HepG2 (cell line): ENCODE data around the gene CPSF4. TPM values are rescaled to one million over a fixed set of nuclear protein-coding genes. Genes with fewer than 3 reads are reported as not detected.

Experiments used
- AGO2 ChIP-seq: fragments of 200-400 bp; formaldehyde crosslinking; optimal IDR thresholded peaks from 2 replicates; pipeline ENCODE3; 2017; ENCODE audit warnings: mild to moderate bottlenecking, low read depth, low read length, moderate library complexity
- ASH2L ChIP-seq: fragments of 300-600, 200-600 bp; sonication (generic); IDR thresholded peaks from 2 replicates; pipeline ENCODE4 v1.7.0; 2017; ENCODE audit warnings: low read depth, mild to moderate bottlenecking, moderate library complexity, mixed read lengths, low read length; ENCODE audit not compliant: insufficient read length
- GABPB1 ChIP-seq: IDR thresholded peaks from 2 replicates; pipeline ENCODE4 v1.6.1; 2016; ENCODE audit warnings: mild to moderate bottlenecking, missing genetic modification reagents, moderate library complexity, missing compliant biosample characterization
- KDM5A ChIP-seq: fragments of 200-600 bp; sonication (generic); IDR thresholded peaks from 2 replicates; pipeline ENCODE4 v1.7.0; 2018; ENCODE audit warnings: antibody characterized with exemption, mild to moderate bottlenecking, low read length, borderline replicate concordance
- RXRB ChIP-seq: IDR thresholded peaks from 2 replicates; pipeline ENCODE4 v1.6.1; 2016; ENCODE audit warnings: borderline replicate concordance, missing genetic modification reagents, missing compliant biosample characterization
- TBP ChIP-seq: sonication (generic); formaldehyde crosslinking; IDR thresholded peaks from 2 replicates; pipeline ENCODE4 v1.5.0; 2020; ENCODE audit warnings: missing genetic modification reagents
- TBX2 ChIP-seq: sonication (generic); formaldehyde crosslinking; IDR thresholded peaks from 2 replicates; pipeline ENCODE4 v1.5.0; 2020; ENCODE audit warnings: missing genetic modification reagents, mild to moderate bottlenecking, borderline replicate concordance
- ZBTB8A ChIP-seq: sonication (generic); formaldehyde crosslinking; IDR thresholded peaks from 2 replicates; pipeline ENCODE4 v1.4.0; 2020; ENCODE audit warnings: mild to moderate bottlenecking, low read depth, missing genetic modification reagents, borderline replicate concordance
- ZNF207 ChIP-seq: fragments of 450-650 bp; IDR thresholded peaks from 2 replicates; pipeline ENCODE4 v1.6.1; 2016; ENCODE audit warnings: antibody characterized with exemption, borderline replicate concordance
- ZNF24 ChIP-seq: fragments of 450-650 bp; IDR thresholded peaks from 2 replicates; pipeline ENCODE4 v1.6.1; 2017; ENCODE audit warnings: antibody characterized with exemption, mild to moderate bottlenecking
- ZNF317 ChIP-seq: sonication (generic); formaldehyde crosslinking; IDR thresholded peaks from 2 replicates; pipeline ENCODE4 v1.5.0; 2020; ENCODE audit warnings: mild to moderate bottlenecking, missing genetic modification reagents
- ZNF367 ChIP-seq: sonication (generic); formaldehyde crosslinking; IDR thresholded peaks from 2 replicates; pipeline ENCODE4 v1.4.0; 2020; ENCODE audit warnings: missing genetic modification reagents, borderline replicate concordance
- ZNF605 ChIP-seq: sonication (generic); formaldehyde crosslinking; IDR thresholded peaks from 2 replicates; pipeline ENCODE4 v1.8.0; 2022; ENCODE audit warnings: mild to moderate bottlenecking, missing genetic modification reagents
- ZNF782 ChIP-seq: sonication (generic); formaldehyde crosslinking; IDR thresholded peaks from 2 replicates; pipeline ENCODE4 v1.4.0; 2020; ENCODE audit warnings: missing genetic modification reagents, mild to moderate bottlenecking, borderline replicate concordance
- ZNF788 ChIP-seq: sonication (generic); formaldehyde crosslinking; IDR thresholded peaks from 2 replicates; pipeline ENCODE4 v1.5.0; 2020; ENCODE audit warnings: mild to moderate bottlenecking, missing genetic modification reagents, borderline replicate concordance
- ZZZ3 ChIP-seq: sonication (generic); formaldehyde crosslinking; IDR thresholded peaks from 2 replicates; pipeline ENCODE4 v1.4.0; 2020; ENCODE audit warnings: missing genetic modification reagents, mild to moderate bottlenecking, borderline replicate concordance
- polyA plus RNA-seq, 8 experiments: library from polyadenylated mRNA; depleted of rRNA in 3 of 8; stranded (reverse) in 7 of 8; unstranded in 1 of 8; fragments of >200 nt; fragmentation: Illumina TruSeq in 4 of 8; extraction: Trizol in 4 of 8; gene quantifications; 2 replicates each; pipeline versions ENCODE4 v1.2.1 to v1.2.3, GENCODE V29; 2011 to 2016; ENCODE audit warnings: low read depth in 4 of 8, missing spikeins in 1 of 8, mixed read lengths in 1 of 8; ENCODE audit not compliant: insufficient read depth in 1 of 8
- total RNA-seq, 5 experiments: library from RNA; depleted of rRNA; stranded (reverse); fragments of >200 nt; fragmentation: Illumina TruSeq; extraction: Trizol; gene quantifications; 2 replicates each; pipeline ENCODE4 v1.2.3, GENCODE V29; 2016; ENCODE audit warnings: low read depth in 1 of 5
- TF ChIP-seq, protein P1 (sequence below): sonication (generic); formaldehyde crosslinking; IDR thresholded peaks from 2 replicates; pipeline ENCODE4 v1.4.0; 2020; ENCODE audit warnings: missing genetic modification reagents, low read depth, mild to moderate bottlenecking, borderline replicate concordance
- TF ChIP-seq, protein P2 (sequence below): sonication (generic); formaldehyde crosslinking; IDR thresholded peaks from 2 replicates; pipeline ENCODE4 v1.4.0; 2020; ENCODE audit warnings: missing genetic modification reagents
- TF ChIP-seq, protein P3 (sequence below): IDR thresholded peaks from 2 replicates; pipeline ENCODE4 v1.6.1; 2016
- TF ChIP-seq, protein P4 (sequence below): IDR thresholded peaks from 2 replicates; pipeline ENCODE4 v1.6.1; 2012; ENCODE audit warnings: low read depth, low read length, improper control_type of control experiment
- TF ChIP-seq, protein P5 (sequence below), 2 experiments: fragments of 450-650 bp in 1 of 2; sonication (generic) in 1 of 2; formaldehyde crosslinking; IDR thresholded peaks; 2 replicates each; pipeline versions ENCODE4 v1.5.0 to v1.8.0; 2020 to 2022; ENCODE audit warnings: mild to moderate bottlenecking in 1 of 2, missing genetic modification reagents in 1 of 2

Gene CPSF4
- total and polyA plus RNA-seq, 2 of the 13 experiments (the other 11 are each of a cell fraction or from before 2014, with no cell fraction given) = 34.1 to 49.6 TPM

DNA sequence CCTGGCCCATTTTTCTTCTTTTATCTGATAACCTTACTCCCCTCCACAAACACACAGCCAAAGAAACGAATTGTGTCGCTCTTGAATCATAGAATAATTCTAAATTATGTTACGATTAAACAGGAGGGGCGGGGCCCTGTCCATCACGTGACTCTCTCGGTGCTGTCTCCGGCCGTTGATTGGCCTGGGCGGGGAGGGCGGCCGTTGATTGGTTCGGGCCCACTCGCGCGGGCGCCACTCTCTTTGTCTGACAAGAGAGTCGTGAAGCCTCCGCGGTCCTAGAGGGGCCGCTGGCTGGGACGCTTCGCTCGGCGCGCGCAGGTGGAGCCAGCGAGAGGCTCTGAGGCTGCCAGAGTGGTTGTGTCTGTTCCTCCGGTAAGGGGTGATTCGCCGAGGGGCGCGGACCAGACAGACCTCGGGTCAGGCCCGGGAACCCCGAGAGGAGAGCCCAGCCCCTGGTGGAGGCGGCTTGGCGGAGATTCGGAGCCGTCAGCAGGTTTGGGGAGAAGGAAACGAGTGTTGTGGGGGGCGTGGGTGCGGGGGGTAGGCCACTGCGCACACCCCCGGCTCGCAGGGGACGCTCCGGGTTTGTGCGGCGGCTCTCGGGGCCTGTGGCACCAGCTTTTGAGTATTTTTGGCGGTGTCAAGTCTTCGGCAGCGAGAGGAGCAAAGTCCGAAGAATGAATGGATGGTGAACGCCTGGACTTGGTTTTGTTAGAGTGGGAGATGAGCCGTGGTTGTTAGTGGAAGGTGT, 34.0 kb downstream of the CPSF4 start, which contains the start of gene ZNF789 (continued):
- TF ChIP-seq RXRB (CRISPR knock-in tag) (peak; percentile 32; the same call in 1 of the 2 replicates), AGO2 (peak; percentile 69), TBX2 (CRISPR knock-in tag) (peak; percentile 57), ZNF317 (peak; percentile 73; the same call in 1 of the 2 replicates), ZNF367 (CRISPR knock-in tag) (no peak), ZNF605 (CRISPR knock-in tag) (peak; percentile 55; the same call in 1 of the 2 replicates), ZNF207 (peak; percentile 71; the same call in 1 of the 2 replicates), KDM5A (peak; percentile 84), ZZZ3 (peak; percentile 49; the same call in 1 of the 2 replicates), ZNF782 (CRISPR knock-in tag) (0 out of 2 replicates have a peak, but pooled peaks have one; percentile 59), TBP (CRISPR knock-in tag) (no peak), ASH2L (peak; percentile 83), ZNF788 (CRISPR knock-in tag) (peak; percentile 74; the same call in 1 of the 2 replicates), GABPB1 (CRISPR knock-in tag) (peak; percentile 85), ZBTB8A (CRISPR knock-in tag) (no peak), ZNF24 (no peak)
- TF ChIP-seq, protein P1, sequence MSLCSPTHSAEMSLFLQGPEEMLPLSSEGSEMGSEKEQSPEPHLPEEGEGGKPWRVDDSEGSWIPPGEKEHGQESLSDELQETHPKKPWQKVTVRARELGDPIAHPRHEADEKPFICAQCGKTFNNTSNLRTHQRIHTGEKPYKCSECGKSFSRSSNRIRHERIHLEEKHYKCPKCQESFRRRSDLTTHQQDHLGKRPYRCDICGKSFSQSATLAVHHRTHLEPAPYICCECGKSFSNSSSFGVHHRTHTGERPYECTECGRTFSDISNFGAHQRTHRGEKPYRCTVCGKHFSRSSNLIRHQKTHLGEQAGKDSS (CRISPR knock-in tag) = 0 out of 2 replicates have a peak, but pooled peaks have one; percentile 51
- TF ChIP-seq, protein P2, sequence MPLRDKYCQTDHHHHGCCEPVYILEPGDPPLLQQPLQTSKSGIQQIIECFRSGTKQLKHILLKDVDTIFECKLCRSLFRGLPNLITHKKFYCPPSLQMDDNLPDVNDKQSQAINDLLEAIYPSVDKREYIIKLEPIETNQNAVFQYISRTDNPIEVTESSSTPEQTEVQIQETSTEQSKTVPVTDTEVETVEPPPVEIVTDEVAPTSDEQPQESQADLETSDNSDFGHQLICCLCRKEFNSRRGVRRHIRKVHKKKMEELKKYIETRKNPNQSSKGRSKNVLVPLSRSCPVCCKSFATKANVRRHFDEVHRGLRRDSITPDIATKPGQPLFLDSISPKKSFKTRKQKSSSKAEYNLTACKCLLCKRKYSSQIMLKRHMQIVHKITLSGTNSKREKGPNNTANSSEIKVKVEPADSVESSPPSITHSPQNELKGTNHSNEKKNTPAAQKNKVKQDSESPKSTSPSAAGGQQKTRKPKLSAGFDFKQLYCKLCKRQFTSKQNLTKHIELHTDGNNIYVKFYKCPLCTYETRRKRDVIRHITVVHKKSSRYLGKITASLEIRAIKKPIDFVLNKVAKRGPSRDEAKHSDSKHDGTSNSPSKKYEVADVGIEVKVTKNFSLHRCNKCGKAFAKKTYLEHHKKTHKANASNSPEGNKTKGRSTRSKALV = 0 out of 2 replicates have a peak, but pooled peaks have one; percentile 20
- TF ChIP-seq, protein P3, sequence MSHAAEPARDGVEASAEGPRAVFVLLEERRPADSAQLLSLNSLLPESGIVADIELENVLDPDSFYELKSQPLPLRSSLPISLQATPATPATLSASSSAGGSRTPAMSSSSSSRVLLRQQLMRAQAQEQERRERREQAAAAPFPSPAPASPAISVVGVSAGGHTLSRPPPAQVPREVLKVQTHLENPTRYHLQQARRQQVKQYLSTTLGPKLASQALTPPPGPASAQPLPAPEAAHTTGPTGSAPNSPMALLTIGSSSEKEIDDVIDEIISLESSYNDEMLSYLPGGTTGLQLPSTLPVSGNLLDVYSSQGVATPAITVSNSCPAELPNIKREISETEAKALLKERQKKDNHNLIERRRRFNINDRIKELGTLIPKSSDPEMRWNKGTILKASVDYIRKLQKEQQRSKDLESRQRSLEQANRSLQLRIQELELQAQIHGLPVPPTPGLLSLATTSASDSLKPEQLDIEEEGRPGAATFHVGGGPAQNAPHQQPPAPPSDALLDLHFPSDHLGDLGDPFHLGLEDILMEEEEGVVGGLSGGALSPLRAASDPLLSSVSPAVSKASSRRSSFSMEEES (CRISPR knock-in tag) = peak; percentile 45; the same call in 1 of the 2 replicates
- TF ChIP-seq, protein P4, sequence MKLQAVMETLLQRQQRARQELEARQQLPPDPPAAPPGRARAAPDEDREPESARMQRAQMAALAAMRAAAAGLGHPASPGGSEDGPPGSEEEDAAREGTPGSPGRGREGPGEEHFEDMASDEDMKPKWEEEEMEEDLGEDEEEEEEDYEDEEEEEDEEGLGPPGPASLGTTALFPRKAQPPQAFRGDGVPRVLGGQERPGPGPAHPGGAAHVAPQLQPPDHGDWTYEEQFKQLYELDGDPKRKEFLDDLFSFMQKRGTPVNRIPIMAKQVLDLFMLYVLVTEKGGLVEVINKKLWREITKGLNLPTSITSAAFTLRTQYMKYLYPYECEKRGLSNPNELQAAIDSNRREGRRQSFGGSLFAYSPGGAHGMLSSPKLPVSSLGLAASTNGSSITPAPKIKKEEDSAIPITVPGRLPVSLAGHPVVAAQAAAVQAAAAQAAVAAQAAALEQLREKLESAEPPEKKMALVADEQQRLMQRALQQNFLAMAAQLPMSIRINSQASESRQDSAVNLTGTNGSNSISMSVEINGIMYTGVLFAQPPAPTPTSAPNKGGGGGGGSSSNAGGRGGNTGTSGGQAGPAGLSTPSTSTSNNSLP = peak; percentile 88
- TF ChIP-seq, protein P5, sequence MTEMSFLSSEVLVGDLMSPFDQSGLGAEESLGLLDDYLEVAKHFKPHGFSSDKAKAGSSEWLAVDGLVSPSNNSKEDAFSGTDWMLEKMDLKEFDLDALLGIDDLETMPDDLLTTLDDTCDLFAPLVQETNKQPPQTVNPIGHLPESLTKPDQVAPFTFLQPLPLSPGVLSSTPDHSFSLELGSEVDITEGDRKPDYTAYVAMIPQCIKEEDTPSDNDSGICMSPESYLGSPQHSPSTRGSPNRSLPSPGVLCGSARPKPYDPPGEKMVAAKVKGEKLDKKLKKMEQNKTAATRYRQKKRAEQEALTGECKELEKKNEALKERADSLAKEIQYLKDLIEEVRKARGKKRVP (CRISPR knock-in tag; IDR thresholded peaks at IDR 0.05) = 0 out of 4 replicates have a peak, but pooled peaks of 1 of the 2 experiments have one; percentile 22
